OCI-LY1 (cell line): Measurements from ENCODE around the gene TMEM164.

Source experiments
- CTCF ChIP-seq: fragments of 200-600 bp; sonication (generic), shearing (Covaris generic); IDR thresholded peaks from 2 replicates; pipeline ENCODE4 v1.5.1; 2017; ENCODE audit warnings: mild to moderate bottlenecking, antibody characterized with exemption, low read length, moderate library complexity, mixed read lengths
- EZH2 ChIP-seq: fragments of 200-600 bp; sonication (generic), shearing (Covaris generic); IDR thresholded peaks from 2 replicates; pipeline ENCODE4 v1.8.0; 2017; ENCODE audit warnings: borderline replicate concordance, mixed run types, mild to moderate bottlenecking, antibody characterized with exemption, low read length, moderate library complexity, mixed read lengths

- TF ChIP-seq EZH2 = no peak
- no peak for TF ChIP-seq CTCF
Observed at GRCh38 chrX:110180176-110180927, 177.4 kb downstream of the TMEM164 start.
